WTC11 (cell line): ENCODE results near the gene TMCC2. TPM values are rescaled to one million over a fixed set of nuclear protein-coding genes. Genes with fewer than 3 reads are reported as not detected.
A peak's percentile ranks its signal among the peaks of the same experiment; 100 is the strongest.

Source experiments
- ATF1 ChIP-seq: sonication (generic); formaldehyde crosslinking; IDR thresholded peaks from 2 replicates; pipeline ENCODE4 v1.8.1; 2023; ENCODE audit warnings: mild to moderate bottlenecking, moderate library complexity, missing genetic modification reagents
- CDX4 ChIP-seq: fragments of 250-450 bp; sonication (Bioruptor Pico); IDR thresholded peaks from 2 replicates; pipeline ENCODE4 v1.9.0; 2021; ENCODE audit warnings: moderate library complexity, mild to moderate bottlenecking, inconsistent platforms, borderline replicate concordance
- CREM ChIP-seq: sonication (generic); formaldehyde crosslinking; IDR thresholded peaks from 2 replicates; pipeline ENCODE4 v1.8.1; 2022; ENCODE audit warnings: mild to moderate bottlenecking, missing genetic modification reagents, moderate library complexity
- EMX1 ChIP-seq: fragments of 250-450 bp; sonication (Bioruptor Pico); IDR thresholded peaks from 2 replicates; pipeline ENCODE4 v1.8.0; 2021; ENCODE audit warnings: mild to moderate bottlenecking
- ETV6 ChIP-seq: sonication (generic); formaldehyde crosslinking; IDR thresholded peaks from 2 replicates; pipeline ENCODE4 v1.8.1; 2022; ENCODE audit warnings: mild to moderate bottlenecking, missing genetic modification reagents
- FOXJ3 ChIP-seq: sonication (generic); formaldehyde crosslinking; IDR thresholded peaks from 2 replicates; pipeline ENCODE4 v1.9.0; 2021; ENCODE audit warnings: missing genetic modification reagents, mild to moderate bottlenecking, borderline replicate concordance
- GTF2I ChIP-seq: fragments of 250-450 bp; sonication (Bioruptor Pico); conservative IDR thresholded peaks from 2 replicates; pipeline ENCODE4 v1.4.0; 2021; ENCODE audit warnings: mild to moderate bottlenecking
- KAT7 ChIP-seq: sonication (generic); formaldehyde crosslinking; IDR thresholded peaks from 2 replicates; pipeline ENCODE4 v1.8.1; 2023; ENCODE audit warnings: missing genetic modification reagents, mild to moderate bottlenecking, borderline replicate concordance
- MXD4 ChIP-seq: fragments of 250-450 bp; sonication (Bioruptor Pico); IDR thresholded peaks from 2 replicates; pipeline ENCODE4 v1.8.0; 2021; ENCODE audit warnings: mild to moderate bottlenecking, moderate library complexity, borderline replicate concordance
- MYBL2 ChIP-seq: sonication (generic); formaldehyde crosslinking; IDR thresholded peaks from 2 replicates; pipeline ENCODE4 v1.8.1; 2023; ENCODE audit warnings: mild to moderate bottlenecking, moderate library complexity, missing genetic modification reagents
- NFE2L1 ChIP-seq: sonication (generic); formaldehyde crosslinking; IDR thresholded peaks from 2 replicates; pipeline ENCODE4 v1.8.1; 2023; ENCODE audit warnings: missing genetic modification reagents
- NR2C2 ChIP-seq: sonication (generic); formaldehyde crosslinking; IDR thresholded peaks from 2 replicates; pipeline ENCODE4 v1.8.0; 2022; ENCODE audit warnings: mild to moderate bottlenecking, missing genetic modification reagents
- NR3C1 ChIP-seq: sonication (generic); formaldehyde crosslinking; conservative IDR thresholded peaks from 2 replicates; pipeline ENCODE4 v1.8.1; 2023; ENCODE audit warnings: low read depth, mild to moderate bottlenecking, missing genetic modification reagents
- OVOL2 ChIP-seq: fragments of 250-450 bp; sonication (Bioruptor Pico); IDR thresholded peaks from 2 replicates; pipeline ENCODE4 v1.9.0; 2021; ENCODE audit warnings: mild to moderate bottlenecking, borderline replicate concordance
- PRRX2 ChIP-seq: fragments of 250-450 bp; sonication (Bioruptor Pico); IDR thresholded peaks from 2 replicates; pipeline ENCODE4 v1.8.0; 2021; ENCODE audit warnings: mild to moderate bottlenecking
- RELA ChIP-seq: sonication (generic); formaldehyde crosslinking; IDR thresholded peaks from 2 replicates; pipeline ENCODE4 v1.8.1; 2022; ENCODE audit warnings: missing genetic modification reagents, mild to moderate bottlenecking, borderline replicate concordance
- STAT6 ChIP-seq: sonication (generic); formaldehyde crosslinking; conservative IDR thresholded peaks from 2 replicates; pipeline ENCODE4 v1.8.1; 2023; ENCODE audit warnings: mild to moderate bottlenecking, low read depth, missing genetic modification reagents, moderate library complexity
- TCF7 ChIP-seq: sonication (generic); formaldehyde crosslinking; IDR thresholded peaks from 2 replicates; pipeline ENCODE4 v1.8.0; 2022; ENCODE audit warnings: mild to moderate bottlenecking, low read depth, missing genetic modification reagents, moderate library complexity
- TP53 ChIP-seq: sonication (generic); formaldehyde crosslinking; IDR thresholded peaks from 2 replicates; pipeline ENCODE4 v1.8.1; 2023; ENCODE audit warnings: mild to moderate bottlenecking, missing genetic modification reagents
- ZBTB21 ChIP-seq: sonication (generic); formaldehyde crosslinking; IDR thresholded peaks from 2 replicates; pipeline ENCODE4 v1.8.1; 2023; ENCODE audit warnings: mild to moderate bottlenecking, missing genetic modification reagents, borderline replicate concordance
- ZNF232 ChIP-seq: sonication (generic); formaldehyde crosslinking; IDR thresholded peaks from 2 replicates; pipeline ENCODE4 v1.8.0; 2022; ENCODE audit warnings: mild to moderate bottlenecking, missing genetic modification reagents
- ZNF396 ChIP-seq: fragments of 250-450 bp; sonication (Bioruptor Pico); IDR thresholded peaks from 2 replicates; pipeline ENCODE4 v1.8.0; 2021; ENCODE audit warnings: mild to moderate bottlenecking, moderate library complexity, borderline replicate concordance
- ZNF532 ChIP-seq: fragments of 250-450 bp; sonication (Bioruptor Pico); IDR thresholded peaks from 2 replicates; pipeline ENCODE4 v1.9.0; 2021; ENCODE audit warnings: mild to moderate bottlenecking, borderline replicate concordance
- total RNA-seq: library from RNA; stranded (reverse); gene quantifications from 3 replicates; pipeline ENCODE4 v1.2.3, GENCODE V29; 2021
- TF ChIP-seq, protein P1 (sequence below): sonication (generic); formaldehyde crosslinking; IDR thresholded peaks from 2 replicates; pipeline ENCODE4 v1.8.1; 2022; ENCODE audit warnings: mild to moderate bottlenecking, missing genetic modification reagents, moderate library complexity, borderline replicate concordance
- TF ChIP-seq, protein P2 (sequence below): sonication (generic); formaldehyde crosslinking; IDR thresholded peaks from 2 replicates; pipeline ENCODE4 v1.8.1; 2022; ENCODE audit warnings: low read depth, missing genetic modification reagents, borderline replicate concordance
- TF ChIP-seq, protein P3 (sequence below): sonication (generic); formaldehyde crosslinking; conservative IDR thresholded peaks from 2 replicates; pipeline ENCODE4 v1.8.1; 2022; ENCODE audit warnings: mild to moderate bottlenecking, missing genetic modification reagents
- TF ChIP-seq, protein P4 (sequence below): fragments of 250-450 bp; sonication (Bioruptor Pico); conservative IDR thresholded peaks from 2 replicates; pipeline ENCODE4 v1.9.0; 2021; ENCODE audit warnings: mild to moderate bottlenecking

The TMCC2 gene
- total RNA-seq, 1 experiment from 2014 or later, result 9.5 TPM

DNA sequence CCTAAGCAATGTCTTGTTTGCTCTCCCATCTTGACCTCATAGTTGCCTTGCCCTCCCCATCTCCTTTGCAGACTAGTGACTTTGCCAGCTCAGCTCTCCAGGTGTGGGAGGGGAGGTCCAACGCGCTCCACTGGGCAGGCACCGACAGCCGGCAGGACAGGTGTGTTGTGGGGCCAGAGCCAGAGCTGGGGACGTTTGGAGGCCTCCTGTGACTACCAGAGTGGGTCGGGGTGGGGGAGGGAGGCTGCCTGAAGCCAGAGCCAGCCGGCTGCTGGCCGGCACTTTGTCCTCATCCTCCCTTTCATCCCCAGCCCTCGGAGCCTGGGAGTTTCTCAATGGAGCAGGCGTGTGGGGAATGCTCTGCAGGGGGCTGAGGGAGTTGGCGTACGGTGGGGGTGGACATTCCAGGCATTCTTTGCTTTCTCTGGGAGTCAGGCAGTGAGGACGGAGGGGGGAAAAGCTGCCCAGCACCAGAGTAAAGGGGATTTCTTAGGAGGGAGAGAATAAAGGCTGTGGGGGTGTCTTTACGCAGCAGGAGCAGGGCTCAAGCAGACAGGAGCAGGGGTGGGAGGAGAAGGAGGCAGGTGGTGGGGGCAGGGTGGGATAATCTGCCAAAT, 73.6 kb downstream of the TMCC2 start (continued):
- peak; percentile 46; the same call in 1 of the 2 replicates for TF ChIP-seq FOXJ3 (CRISPR knock-in tag)
- TF ChIP-seq, protein P1, sequence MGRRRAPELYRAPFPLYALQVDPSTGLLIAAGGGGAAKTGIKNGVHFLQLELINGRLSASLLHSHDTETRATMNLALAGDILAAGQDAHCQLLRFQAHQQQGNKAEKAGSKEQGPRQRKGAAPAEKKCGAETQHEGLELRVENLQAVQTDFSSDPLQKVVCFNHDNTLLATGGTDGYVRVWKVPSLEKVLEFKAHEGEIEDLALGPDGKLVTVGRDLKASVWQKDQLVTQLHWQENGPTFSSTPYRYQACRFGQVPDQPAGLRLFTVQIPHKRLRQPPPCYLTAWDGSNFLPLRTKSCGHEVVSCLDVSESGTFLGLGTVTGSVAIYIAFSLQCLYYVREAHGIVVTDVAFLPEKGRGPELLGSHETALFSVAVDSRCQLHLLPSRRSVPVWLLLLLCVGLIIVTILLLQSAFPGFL, result no peak
- TF ChIP-seq ZNF396, result no peak
- TF ChIP-seq NR2C2, result no peak
- TF ChIP-seq NR3C1, result peak; percentile 64; the same call in 1 of the 2 replicates
- TF ChIP-seq ATF1 (CRISPR knock-in tag), result no peak
- no peak for TF ChIP-seq TP53 (CRISPR knock-in tag)
- TF ChIP-seq OVOL2 (CRISPR knock-in tag), result no peak
- TF ChIP-seq MXD4, result no peak
- TF ChIP-seq ZNF232 (CRISPR knock-in tag), result no peak
- TF ChIP-seq ETV6 (CRISPR knock-in tag), result peak; percentile 94
- TF ChIP-seq PRRX2 (CRISPR knock-in tag), result no peak; the same call in 1 of the 2 replicates
- no peak for TF ChIP-seq CDX4 (CRISPR knock-in tag)
- TF ChIP-seq, protein P2, sequence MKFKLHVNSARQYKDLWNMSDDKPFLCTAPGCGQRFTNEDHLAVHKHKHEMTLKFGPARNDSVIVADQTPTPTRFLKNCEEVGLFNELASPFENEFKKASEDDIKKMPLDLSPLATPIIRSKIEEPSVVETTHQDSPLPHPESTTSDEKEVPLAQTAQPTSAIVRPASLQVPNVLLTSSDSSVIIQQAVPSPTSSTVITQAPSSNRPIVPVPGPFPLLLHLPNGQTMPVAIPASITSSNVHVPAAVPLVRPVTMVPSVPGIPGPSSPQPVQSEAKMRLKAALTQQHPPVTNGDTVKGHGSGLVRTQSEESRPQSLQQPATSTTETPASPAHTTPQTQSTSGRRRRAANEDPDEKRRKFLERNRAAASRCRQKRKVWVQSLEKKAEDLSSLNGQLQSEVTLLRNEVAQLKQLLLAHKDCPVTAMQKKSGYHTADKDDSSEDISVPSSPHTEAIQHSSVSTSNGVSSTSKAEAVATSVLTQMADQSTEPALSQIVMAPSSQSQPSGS (CRISPR knock-in tag), result 0 out of 2 replicates have a peak, but pooled peaks have one; percentile 26
- no peak for TF ChIP-seq KAT7 (CRISPR knock-in tag)
- peak; percentile 74; the same call in 1 of the 2 replicates for TF ChIP-seq NFE2L1
- TF ChIP-seq, protein P3, sequence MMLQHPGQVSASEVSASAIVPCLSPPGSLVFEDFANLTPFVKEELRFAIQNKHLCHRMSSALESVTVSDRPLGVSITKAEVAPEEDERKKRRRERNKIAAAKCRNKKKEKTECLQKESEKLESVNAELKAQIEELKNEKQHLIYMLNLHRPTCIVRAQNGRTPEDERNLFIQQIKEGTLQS, result no peak
- no peak for TF ChIP-seq CREM (CRISPR knock-in tag)
- no peak for TF ChIP-seq ZNF532
- TF ChIP-seq, protein P4, sequence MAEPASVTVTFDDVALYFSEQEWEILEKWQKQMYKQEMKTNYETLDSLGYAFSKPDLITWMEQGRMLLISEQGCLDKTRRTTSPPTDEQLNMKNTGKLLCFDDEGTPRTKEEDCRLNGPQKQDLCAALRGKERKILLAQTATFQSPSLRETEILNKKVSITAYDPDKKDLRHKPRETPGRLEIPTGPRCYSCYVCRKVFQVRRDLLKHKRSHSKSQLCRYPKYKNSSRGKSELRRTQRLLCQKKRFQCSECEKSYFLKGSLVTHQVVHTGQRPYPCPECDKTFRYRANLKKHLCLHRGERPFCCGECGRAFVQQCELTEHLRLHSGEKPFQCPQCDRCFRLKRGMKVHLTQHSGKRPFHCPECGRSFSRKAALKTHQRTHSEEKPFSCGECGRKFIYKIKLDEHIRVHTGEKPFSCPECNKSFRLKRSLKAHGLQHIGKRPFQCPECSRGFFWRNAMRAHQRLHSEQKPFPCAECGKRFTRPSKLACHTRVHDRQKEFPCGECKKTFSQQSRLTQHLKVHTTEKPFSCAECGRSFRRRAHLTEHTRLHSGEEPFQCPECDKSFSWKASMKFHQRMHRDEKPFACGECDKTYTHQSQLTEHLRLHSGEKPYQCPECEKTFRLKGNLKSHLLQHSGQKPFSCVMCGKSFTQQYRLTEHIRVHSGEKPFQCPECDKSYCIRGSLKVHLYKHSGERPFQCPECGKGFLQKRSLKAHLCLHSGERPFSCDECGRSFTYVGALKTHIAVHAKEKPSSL (CRISPR knock-in tag), result no peak
- TF ChIP-seq TCF7, result no peak
- TF ChIP-seq EMX1 (CRISPR knock-in tag), result no peak
- no peak for TF ChIP-seq GTF2I (CRISPR knock-in tag)
- no peak for TF ChIP-seq RELA (CRISPR knock-in tag)
- 0 out of 2 replicates have a peak, but pooled peaks have one; percentile 62 for TF ChIP-seq ZBTB21
- TF ChIP-seq STAT6 (CRISPR knock-in tag), result no peak
- TF ChIP-seq MYBL2 (CRISPR knock-in tag), result peak; percentile 60; the same call in 1 of the 2 replicates
